GM18508 (cell line): Measurements from ENCODE around the gene PDXDC1.
A peak's percentile ranks its signal among the peaks of the same experiment; 100 is the strongest.
"Not testable (repeated sequence)": the region's sequence is repeated elsewhere in the genome, so short reads cannot be mapped to it uniquely, and the experiment has no call there.

Experiments used
- ATAC-seq: cut with Tn5 transposase; IDR thresholded peaks from one replicate; pipeline ENCODE4 v1.9.1; 2021; ENCODE audit warnings: moderate number of reproducible peaks; ENCODE audit not compliant: insufficient read depth, unreplicated experiment

The PDXDC1 gene

DNA sequence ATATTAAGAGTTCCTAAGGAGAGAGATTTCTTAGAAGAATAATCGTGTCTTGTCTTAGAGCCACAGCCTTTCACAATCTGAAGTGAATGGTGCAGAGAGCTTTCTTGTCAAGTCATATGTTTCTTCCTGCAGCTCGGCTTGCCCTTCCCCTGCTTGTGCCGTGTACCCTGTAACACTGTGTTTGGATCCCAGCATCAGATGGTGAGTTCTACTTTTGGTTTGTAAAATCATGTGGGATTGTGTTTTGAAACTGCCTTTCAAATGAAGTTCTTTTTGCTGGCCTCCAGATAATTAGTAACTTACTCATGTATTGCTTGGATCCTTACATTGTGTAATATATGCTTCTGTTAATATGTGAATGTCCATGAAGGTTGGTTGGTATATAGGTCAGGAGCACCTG is 33.8 kb downstream of the PDXDC1 start:
- ATAC-seq = not testable (repeated sequence)

GRCh38 chr16:15012941-15013340 is 38.1 kb downstream of the PDXDC1 start:
- not testable (repeated sequence) for ATAC-seq

GRCh38 chr16:15015671-15016070 is 40.8 kb downstream of the PDXDC1 start:
- not testable (repeated sequence) for ATAC-seq

DNA sequence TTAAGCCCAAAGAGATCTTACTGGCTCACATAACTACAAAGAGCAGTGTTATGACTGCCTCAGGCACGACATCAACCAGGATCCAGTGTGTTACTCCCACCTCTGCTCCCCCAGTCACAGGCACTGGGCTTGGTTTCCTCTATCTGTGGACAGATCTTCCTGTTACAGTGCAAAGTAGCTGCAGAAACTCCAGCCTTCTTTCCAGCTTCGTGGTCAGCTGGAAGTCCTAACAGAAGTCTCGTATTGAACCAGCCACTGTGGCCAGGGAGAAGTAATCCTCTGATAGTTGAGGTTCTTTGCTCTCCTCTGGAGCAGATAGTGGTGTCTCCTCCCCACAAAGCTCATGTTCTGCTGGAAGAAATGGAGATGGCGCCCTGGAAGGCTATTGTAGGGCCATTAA is 41.5 kb downstream of the PDXDC1 start:
- ATAC-seq = not testable (repeated sequence)

DNA sequence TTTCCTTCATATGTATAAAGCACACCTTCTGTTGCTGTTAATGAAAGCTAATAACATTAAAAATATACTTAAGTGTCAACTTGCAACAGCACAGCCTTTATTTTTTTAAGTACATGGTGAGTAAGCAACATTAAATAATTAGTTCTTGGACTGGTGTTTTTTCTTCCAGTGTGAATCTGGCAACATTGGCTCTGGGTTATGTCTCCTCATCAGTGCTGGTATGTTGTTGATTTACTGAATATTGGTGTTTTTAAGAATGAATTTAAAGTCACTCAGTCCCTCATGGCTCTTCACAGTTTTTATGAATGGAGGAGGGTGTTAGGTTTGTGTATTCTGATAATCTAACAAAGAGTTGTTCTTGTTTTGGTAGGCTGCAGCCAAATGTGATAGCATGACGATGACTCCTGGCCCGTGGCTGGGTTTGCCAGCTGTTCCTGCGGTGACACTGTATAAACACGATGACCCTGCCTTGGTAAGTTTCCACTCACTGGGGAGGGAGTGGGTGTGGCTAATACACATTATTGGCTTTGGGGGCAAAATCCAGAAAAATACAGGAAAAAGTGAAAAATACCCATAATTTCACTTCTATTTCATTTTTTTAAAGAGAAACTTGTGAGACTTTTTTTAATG is 42.2 kb downstream of the PDXDC1 start:
- not testable (repeated sequence) for ATAC-seq

DNA sequence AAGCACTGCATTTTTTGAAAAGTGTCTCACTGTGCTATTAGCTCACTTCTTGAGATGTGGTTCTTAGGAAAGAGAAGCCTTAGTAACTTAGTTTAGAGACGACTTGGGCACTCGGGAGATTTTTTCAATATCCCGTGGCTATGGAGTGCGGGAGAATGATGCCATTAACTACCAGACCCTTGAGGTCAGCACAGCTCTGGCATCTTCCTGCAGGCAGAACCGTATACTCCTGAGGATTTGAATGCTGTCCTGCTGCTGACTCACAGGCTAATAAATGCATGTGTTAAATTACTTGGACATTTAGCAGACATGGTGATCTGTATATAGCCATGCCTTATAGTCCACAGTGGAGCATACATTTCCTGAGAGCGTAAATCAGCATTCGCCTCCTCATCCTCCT is 46.6 kb downstream of the PDXDC1 start:
- ATAC-seq = not testable (repeated sequence)

DNA sequence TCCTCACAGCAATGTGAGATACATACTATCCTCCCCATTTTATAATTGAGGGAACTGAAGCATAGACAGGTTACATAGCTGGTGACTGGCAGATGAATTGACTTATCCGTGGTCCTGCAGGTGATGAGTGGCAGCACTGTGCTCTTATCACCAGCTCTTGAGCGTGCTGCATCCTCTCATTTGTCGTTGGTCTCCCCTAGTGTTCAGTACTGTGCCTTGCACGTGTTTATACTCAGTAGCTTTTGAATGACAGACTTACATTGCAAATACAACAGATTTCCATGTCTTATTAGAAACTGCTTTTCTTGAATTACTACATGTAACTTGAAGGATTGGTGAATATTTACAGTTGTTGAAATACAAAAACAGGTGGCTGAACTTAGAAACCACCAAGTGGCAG is 47.4 kb downstream of the PDXDC1 start:
- peak; percentile 66 for ATAC-seq

GRCh38 chr16:15023381-15024077 is 48.7 kb downstream of the PDXDC1 start:
- not testable (repeated sequence) for ATAC-seq

GRCh38 chr16:15024858-15025199 is 50.0 kb downstream of the PDXDC1 start:
- not testable (repeated sequence) for ATAC-seq

DNA sequence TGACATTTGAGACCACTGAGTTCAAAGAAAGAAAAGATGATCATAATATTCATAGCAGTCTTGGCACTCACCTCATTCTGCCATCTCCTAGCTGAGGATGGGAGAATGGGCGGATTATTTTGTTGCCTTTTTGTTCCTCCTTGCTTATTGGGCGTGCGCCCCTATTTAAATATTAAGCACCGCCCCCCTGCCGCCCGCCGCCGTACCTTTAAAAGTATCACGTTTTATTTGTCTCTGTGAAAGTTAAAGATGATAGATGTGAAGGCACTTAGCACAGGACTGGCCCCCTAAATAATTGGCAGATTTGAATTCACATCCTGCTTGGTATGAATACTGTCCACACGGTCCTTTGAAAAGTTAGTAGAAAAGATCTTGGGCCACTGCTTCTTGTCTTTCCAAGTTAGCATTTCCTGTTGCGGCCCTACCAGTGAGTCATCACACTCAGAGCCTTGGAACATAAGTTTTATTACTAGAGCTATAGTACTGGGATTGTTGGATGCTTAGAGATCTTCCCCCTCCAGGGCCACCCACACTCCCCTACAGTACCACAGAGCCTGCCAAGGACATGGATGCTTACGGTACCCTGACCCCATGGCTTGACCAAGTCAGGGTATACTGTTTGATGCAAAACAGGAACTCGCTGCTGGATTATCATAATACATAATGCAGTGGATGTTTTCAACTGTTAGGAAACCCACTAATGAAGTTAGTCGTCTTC is 50.6 kb downstream of the PDXDC1 start:
- ATAC-seq = not testable (repeated sequence)

DNA sequence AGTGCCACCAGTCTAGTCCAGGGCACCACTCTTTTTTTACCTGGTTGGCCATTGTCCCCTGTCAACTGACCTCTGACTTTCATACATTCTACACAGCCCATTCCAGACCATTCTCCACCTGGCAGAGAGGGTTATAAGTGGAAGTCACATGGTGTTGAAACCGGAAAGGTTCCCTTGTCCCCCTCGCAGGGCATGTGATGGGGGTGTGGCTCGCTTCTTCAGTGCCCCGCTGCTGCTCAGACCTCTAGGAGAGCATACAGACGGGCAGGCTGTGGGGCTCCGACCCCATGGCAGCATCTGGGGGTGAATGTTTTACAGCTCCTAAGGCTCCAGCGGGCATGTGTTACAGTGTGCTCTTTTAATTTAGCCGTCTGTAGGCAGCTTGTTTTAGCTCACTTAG is 52.2 kb downstream of the PDXDC1 start:
- ATAC-seq = not testable (repeated sequence)

- ATAC-seq = not testable (repeated sequence)
These were observed 52.9 kb downstream of the PDXDC1 start for GRCh38 chr16:15027503-15028344.

DNA sequence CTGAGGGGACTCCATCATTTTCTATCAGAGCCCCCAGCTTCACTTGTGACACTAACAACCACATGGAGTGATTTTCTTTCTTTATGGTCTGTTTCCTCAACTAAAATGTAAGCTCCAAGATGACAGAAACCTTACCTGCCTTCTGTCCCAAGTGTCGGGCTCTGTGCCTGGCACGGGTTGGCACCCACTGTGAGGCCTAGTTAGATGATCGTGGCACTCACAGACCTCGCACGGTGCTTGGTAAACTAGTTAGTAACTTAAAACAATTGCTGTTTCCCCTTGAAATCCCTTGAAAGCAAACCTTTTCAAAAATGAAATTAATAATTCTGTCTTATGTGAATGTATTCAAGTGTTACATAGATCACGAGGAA is 53.5 kb downstream of the PDXDC1 start:
- not testable (repeated sequence) for ATAC-seq

DNA sequence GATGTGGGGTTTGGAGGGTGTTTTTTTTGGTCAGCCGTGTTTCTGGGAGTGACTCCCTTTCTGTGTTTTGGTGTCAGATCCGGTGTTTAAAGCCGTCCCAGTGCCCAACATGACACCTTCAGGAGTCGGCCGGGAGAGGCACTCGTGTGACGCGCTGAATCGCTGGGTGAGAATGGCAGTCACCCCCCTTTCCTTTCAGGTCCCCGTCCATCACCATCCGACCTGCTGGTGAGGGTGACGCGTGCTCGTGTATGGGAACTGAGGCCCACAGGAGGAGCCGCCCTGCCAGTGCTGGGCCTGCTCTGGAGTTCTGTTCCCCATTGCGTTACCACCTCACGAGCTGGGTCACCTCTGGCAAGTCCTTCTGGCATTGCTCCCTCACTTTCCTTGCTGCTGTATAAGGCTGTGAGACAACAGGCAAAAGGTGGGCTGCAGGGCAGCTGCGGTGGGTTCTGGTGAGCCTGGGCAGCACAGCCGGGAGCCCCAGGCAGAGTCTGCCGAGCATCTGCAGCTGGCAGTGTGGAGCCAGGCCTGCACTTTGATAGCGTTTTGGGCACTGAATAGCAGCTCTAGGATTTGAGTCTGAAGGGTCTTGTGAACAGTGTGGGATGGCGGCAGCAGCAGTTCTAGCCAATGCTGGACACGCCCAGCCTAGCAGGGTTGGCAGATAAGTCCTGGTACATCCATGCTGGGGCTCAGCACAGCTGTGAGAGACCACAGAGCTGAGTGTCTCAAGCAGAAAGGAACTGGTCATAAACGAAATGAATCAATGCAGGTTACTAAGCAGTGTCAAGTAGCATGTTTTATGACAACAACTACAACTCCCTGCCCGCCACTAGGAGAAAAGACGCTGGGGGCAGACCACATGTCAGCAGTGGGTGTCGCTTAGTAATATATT is 54.2 kb downstream of the PDXDC1 start:
- not testable (repeated sequence) for ATAC-seq

DNA sequence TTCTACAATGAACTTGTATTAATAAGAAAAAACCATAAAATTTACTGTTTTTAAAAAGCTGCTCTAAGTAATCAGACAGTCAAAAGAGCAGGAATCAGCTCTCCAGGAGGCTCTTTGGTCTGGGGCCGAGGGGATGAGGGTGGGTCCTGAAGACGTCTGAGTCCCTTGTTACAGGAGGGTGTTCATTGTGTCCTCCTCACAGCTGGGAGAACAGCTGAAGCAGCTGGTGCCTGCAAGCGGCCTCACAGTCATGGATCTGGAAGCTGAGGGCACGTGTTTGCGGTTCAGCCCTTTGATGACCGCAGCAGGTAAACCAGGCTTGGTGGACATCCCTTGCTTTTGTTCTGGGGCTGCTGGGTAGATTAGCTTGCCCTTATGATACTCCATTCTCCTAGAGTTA is 54.9 kb downstream of the PDXDC1 start:
- ATAC-seq = not testable (repeated sequence)

DNA sequence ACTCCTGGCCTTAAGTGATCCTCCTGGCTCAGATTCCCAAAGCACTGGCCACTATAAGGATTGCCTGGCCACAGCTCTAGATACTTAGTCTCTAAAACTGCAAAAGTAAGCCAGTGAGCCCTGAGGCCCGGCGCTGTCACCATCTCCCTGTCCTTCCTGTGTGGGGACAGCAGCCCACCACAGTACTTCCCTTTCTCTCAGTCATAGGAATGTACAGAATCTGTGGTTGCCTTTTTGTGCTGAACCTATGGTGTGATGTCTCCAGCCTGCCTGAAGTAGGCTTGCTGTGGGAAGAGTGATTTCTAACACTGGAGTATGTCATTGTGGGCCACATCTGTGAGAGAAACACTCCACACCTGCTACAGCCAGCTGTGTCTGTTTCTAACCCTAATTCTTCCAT is 56.4 kb downstream of the PDXDC1 start:
- ATAC-seq = no peak

- ATAC-seq = no peak
These were observed 56.8 kb downstream of the PDXDC1 start for GRCh38 chr16:15031586-15031985.

DNA sequence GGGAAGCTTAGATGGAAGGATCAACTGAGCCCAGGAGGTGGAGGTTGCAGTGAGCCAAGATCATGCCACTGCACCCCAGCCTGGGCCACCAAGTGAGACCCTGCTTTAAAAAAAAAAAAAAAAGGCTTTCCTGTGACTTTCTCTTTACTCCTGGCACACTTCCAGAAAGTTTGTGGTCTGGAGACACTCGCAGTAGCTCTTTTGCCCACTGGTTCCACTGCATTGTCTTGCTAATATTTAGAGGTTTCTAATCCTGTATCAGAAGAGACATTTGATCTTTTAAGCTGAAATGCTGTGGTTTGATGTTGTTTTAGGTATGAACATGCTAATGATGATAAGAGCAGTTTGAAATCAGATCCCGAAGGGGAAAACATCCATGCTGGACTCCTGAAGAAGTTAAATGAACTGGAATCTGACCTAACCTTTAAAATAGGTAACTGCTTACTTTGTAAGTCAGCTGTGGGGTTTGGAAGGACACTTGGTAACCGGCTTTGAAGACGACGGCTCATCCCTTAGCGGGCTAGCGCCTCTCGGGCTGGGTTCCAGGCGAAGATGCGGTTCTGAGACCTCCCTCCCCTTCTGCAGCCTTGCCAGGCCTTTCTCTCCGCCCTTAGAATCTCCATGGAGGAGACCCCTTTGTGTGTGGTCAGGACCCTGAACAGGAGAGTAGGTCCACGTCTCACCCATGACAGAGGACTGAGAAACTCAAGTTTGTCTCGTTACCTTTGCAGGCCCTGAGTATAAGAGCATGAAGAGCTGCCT is 57.9 kb downstream of the PDXDC1 start:
- ATAC-seq = no peak

GRCh38 chr16:15033309-15033707 is 58.5 kb downstream of the PDXDC1 start:
- no peak for ATAC-seq
